Smooth muscle cell of the brain vasculature (primary cell): ENCODE measurements around the gene CSRNP2.
A peak's percentile ranks its signal among the peaks of the same experiment; 100 is the strongest.
"Not testable (repeated sequence)": the region's sequence is repeated elsewhere in the genome, so short reads cannot be mapped to it uniquely, and the experiment has no call there.

Experiments used
- DNase-seq: peaks from one replicate; pipeline ENCODE4 v3.0.0-alpha.2; 2012; ENCODE audit warnings: low read depth, low spot score

CSRNP2 gene

GRCh38 chr12:51078346-51078745, 5.0 kb downstream of the CSRNP2 start:
- not testable (repeated sequence) for DNase-seq

- DNase-seq: no peak
These were observed 5.5 kb downstream of the CSRNP2 start for GRCh38 chr12:51077930-51078329.

DNA sequence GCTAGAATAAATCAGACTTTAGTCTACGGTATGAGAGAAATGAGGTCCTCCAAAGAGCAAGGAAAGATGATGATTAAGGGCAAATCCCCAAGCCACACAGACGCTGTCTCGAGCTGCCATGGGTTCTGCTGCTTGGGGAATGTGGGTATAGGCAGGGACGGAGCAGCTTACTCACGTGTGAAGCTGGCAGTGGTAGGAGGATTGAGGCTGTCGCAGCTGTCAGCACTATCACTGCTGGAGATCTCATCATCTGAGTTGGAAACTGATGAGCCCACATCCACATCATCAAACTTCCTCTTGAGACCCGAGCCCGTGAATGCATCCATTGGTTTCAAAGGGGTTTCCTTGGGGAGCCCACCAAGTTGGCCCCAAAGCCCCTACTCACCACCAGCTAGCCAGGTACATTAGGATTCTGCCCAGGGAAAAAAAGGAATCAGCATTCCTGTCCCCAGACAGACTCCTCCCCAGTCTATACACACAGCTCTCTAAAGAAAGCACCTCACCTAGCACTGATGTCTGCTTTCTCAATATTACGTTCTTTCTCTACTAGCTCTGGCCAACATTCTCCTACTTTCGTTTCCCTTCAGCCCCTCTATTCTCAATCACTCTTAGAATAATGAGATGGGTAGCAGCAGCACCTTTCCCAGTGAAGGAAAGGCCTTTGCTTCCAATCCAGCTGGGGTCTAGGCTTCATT, 7.0 kb downstream of the CSRNP2 start:
- DNase-seq: no peak

DNA sequence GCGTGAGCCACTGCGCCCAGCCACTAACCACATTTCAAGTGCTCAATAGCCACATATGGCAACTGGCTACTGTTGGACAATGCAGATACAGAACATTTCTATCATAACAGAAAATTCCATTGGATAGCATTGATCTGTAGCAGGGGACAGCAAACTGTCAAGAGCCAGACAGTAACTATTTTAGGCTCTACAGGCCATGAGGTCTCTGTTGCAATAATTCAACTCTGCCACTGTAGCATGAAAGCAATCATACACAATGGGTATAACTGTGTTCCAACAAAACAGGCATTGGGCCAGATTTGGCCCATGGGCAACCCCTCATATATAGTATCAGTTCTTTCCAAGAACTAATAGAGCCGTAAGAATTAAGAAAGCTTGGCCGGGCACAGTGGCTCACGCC, 8.0 kb downstream of the CSRNP2 start:
- no peak for DNase-seq

DNA sequence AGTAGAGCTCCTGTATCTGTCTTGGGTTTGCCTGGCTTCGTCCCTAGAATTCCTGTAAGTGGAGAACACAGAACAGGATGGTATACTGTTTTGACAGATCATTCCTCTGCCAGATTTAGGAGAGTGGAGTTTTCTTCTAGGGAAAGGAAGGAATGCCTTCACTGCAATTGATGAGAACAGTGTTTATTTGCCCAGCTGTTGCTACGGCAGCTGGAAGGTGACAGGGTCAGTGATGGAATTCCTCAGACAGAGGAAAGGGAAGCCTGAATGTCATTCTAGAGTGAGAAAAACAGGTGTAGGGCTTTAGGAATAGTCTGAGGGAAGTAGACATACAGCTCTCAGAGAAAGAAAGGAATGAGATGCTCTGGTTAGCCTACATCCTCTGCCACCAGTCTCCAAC, 11.7 kb downstream of the CSRNP2 start:
- no peak for DNase-seq

GRCh38 chr12:51070004-51070403, 13.4 kb downstream of the CSRNP2 start:
- DNase-seq: no peak

GRCh38 chr12:51067771-51068170, 15.6 kb downstream of the CSRNP2 start:
- no peak for DNase-seq

GRCh38 chr12:51067229-51067628, 16.2 kb downstream of the CSRNP2 start:
- DNase-seq: no peak

DNA sequence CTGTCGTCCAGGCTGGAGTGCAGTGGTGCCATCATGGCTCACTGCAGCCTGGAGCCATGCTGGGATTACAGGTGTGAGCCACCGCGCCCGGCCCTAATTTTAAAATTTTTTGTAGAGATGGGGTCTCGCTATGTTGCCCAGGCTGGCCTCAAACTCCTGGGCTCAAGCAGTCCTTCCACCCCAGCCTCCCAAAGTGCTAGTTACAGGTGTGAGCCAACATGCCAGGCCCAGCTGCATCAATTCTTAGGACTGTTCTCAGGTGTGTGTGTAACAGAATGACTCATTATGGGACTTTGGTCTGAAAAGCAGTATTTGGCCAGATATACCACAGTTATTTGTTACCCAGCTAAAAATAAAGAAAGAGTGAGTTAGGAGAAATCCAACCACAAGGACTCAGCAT, 17.9 kb downstream of the CSRNP2 start:
- no peak for DNase-seq

- no peak for DNase-seq
These were observed 20.6 kb downstream of the CSRNP2 start for GRCh38 chr12:51062631-51063397.

DNA sequence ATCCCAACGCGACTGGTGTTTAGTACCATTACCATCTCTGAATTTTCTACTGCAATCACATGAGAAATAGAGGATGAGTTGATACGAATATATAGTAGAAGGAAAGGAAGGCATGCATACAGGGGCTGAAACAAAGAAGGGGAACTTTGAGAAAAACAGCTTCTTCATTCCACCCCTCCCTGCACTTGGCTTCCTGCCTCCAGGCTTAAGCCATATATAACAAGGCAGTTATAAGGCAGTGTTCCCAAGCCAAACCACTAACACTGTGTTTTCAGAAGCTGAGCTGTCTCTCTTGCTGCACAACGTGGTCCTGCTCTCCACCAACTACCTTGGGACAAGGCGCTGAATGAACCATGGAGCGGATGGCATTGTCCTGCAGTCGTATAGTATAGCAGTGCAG, 24.3 kb downstream of the CSRNP2 start:
- DNase-seq: no peak

DNA sequence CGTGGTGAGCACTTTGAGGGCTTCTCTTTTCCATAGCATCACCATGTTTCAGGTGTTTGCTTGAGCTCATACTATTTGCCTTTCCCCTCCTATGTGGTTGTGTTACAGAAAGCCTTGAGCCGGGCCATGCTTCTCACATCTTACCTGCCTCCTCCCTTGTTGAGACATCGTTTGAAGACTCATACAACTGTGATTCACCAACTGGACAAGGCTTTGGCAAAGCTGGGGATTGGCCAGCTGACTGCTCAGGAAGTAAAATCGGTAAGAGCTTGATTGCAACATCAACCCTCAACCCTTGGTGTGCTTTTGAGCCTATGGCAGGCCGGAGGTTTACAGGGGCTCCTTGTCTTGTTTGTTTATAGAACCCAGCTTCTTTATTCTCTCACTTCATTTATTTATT, 27.2 kb downstream of the CSRNP2 start:
- no peak for DNase-seq

DNA sequence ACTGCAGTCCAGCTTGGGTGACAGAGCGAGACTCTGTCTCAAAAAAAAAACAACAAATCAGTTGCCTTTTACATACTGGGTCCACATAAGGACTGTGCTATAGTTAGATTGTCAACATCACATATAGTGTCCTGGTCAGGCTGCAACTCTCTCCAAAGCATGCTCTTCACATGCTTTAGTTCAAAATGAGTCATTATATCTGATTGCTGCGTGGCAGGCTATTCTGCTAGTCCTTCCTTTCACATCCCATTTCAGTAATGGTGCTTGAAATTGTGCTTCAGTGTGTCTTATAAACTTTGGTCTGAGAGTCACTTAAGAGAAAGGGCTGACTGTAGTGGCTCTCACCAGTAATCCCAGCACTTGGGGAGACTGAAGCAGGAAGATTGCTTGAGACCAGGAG, 28.3 kb downstream of the CSRNP2 start:
- DNase-seq: no peak

GRCh38 chr12:51051787-51052186, 31.6 kb downstream of the CSRNP2 start:
- DNase-seq: no peak

DNA sequence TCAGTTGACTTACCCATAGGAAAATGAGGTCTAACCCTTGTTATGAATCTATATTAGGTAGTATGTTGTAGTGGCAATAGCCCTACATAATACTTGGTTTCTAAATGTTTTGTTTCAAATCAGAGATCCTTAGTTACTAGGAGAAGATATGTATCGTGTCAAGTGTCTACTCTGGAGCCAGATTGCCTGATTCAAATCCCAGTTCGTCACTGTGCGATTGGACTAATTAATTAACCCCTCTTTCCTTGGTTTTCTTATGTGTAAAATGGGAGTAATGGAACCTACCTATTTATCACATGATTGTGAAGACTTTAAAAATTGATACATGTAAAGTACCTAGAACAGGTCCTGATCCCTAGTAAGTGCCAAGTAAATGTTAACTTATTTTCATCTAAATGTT, 33.9 kb downstream of the CSRNP2 start:
- DNase-seq: no peak

DNA sequence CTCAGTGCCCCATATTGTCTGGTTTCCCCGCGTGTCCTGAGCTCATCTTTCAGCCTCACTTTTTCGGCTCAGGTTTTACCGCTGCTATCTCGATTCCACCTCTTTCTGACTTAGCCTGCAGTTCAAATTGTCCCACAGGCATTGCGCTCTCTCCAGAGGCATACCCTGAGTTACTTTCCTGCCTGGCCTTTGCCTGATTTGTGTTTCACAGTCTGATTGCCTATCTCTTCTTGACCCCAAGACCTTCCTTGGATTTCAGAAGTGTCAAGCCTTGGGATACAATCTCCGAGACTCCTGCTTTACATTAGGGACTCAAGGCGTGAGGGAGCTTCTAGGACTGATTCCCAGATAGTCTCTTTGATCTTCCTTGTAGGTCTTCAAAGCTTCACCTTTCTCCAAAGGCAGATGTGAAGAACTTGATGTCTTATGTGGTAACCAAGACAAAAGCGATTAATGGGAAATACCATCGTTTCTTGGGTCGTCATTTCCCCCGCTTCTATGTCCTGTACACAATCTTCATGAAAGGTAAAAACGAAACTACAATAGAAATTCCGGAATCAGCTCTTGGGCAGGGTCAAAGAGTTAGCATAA, 34.6 kb downstream of the CSRNP2 start:
- no peak for DNase-seq

DNA sequence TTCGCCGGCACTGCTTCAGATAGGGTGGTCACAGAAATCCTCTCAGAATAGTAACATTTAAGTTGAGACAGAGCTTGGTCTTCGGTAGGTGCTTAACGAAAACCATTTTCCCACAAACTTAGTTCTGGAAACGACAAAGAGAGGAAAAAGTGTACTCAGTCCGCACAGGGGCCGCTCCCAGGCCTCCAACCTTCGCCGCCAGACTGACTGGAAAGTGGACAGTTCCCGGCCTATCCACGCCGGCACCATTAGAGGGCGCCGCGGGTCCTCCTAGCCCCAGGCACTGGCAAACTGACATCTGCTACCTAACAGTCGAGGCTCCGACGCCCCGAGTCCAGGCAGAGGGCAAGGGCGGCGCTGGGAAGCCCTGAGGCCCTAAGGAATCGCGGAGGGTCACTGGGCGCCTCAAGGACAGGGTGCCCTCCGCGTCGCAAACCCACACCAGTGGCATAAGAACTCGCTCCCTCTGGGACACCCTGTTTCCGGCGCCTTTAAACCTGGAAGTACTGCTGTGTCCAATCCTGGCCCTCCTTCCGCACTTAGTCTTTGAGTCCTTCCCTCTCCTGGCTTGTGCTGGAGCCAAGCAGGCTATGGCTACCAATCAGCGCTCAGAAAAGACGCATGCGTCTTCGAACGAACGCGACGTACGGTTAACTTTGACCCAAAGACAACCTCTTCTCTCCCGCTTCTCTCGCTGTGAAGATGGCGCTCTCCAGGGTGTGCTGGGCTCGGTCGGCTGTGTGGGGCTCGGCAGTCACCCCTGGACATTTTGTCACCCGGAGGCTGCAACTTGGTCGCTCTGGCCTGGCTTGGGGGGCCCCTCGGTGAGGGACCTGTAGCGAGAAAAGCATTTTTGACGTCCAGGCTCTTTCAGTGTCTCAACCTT, 35.5 kb downstream of the CSRNP2 start, which contains the start of gene LETMD1:
Gene LETMD1 (plus strand): TSS at position 673 of the 886 bp plus-strand sequence. CDS start 30 bp downstream, at position 703.
- peak; percentile 95 for DNase-seq

GRCh38 chr12:51036279-51036678, 47.1 kb downstream of the CSRNP2 start:
- no peak for DNase-seq

GRCh38 chr12:51033457-51034089, 49.8 kb downstream of the CSRNP2 start:
- DNase-seq: no peak

GRCh38 chr12:51033048-51033447, 50.3 kb downstream of the CSRNP2 start:
- DNase-seq: no peak

- no peak for DNase-seq
These were observed 54.6 kb downstream of the CSRNP2 start for GRCh38 chr12:51028813-51029150.
